Activated effector memory CD4-positive, alpha-beta T cell treated with Interleukin-2 at 50 U/mL for 16 hours (primary cell): ENCODE measurements around the gene CAMK1D.

Experiments
- DNase-seq: peaks from one replicate; pipeline ENCODE4 v3.0.0-alpha.2; 2020

CAMK1D gene

DNA sequence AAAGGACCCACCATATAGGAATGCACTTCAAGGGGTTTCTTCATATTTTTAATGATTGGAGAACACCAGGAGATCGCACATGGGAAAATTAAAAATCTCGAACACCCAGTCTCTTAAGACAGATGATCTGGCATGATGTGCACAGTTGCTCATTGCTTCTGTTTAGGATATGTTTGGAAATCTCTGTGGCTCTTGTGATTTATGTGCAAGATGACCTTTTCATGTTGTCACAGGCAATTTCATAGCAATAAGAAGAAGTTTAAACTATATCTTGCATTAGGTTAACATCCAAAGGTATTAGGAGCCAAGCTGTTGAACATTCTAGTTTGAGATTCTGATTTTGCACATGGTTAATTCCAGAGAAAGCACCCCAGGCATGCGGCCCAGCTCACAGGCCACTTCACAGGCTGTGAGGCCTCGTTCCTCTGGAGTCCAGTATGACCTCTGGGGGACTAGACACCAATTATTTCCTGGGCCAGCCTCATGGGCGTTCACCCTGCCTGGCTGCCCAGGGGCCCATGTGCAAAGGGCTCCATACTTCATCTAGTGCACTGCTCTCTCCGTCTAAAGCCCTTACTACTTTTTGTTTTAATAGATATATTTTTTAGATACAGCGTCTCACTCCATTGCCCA, 28.4 kb downstream of the CAMK1D start:
- DNase-seq, result no peak

DNA sequence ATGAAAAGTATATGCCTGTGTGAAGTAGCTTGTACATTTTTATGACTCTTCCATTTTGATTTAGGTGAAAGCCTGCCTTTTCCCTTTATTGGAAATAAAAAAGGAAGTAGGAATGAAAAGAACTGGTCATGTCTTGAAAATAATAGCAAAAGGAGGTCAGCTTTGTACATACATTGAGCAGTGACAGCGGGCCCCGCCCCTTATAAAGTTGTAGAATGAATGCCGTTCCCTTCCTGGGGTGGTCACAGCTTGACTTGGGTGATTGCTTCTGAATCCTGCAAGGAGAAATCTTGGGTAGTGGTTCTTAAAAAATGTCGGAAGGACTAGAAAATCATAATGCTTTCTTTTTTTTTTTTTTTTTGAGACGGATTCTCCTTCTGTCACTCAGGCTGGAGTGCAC, 31.7 kb downstream of the CAMK1D start:
- DNase-seq, result no peak

DNA sequence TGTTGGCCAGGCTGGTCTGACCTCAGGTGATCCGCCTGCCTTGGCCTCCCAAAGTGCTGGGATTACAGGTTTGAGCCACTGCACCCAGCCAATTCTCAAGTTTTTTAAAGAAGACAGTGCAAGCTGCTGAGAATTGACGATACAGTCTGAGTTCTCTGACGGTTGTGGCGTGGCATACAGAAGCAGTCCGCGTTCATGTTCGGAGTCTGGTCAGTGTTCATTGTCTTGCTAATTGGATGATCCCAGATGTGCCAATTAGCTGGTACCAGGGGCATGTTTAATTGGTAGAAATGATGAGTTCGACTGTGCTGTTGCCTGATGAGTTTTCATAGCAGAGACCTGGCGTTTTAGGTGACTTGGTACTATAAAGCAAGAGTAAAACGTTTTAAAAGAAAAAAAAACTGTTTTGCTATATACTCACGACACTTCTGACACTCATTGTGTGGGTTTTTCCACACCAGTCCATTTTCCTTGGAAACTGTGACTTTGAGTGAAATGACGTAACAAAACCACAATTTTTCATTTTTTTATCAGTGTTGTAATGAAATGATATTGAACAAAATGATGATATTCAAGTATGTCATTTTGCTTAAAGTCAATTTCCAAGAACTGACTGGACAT, 32.3 kb downstream of the CAMK1D start:
- no peak for DNase-seq

DNA sequence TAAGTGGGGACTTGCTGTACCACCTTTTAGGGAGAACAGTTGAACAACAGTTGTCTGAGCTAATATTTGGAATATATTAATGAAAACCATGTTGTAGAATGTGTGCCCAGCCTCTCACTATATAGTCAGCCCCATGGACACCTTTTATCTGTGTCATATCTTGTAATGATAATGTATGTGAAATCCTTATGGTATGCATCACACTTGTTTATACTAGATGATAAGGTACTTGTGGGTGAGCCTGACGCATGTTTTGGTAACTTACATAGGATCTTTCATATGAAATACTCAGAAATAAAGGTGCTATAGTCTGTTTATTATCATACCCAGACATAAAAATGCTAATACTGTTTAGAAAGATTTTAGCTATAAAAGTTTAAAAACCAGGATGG, 32.8 kb downstream of the CAMK1D start:
- DNase-seq, result no peak

DNA sequence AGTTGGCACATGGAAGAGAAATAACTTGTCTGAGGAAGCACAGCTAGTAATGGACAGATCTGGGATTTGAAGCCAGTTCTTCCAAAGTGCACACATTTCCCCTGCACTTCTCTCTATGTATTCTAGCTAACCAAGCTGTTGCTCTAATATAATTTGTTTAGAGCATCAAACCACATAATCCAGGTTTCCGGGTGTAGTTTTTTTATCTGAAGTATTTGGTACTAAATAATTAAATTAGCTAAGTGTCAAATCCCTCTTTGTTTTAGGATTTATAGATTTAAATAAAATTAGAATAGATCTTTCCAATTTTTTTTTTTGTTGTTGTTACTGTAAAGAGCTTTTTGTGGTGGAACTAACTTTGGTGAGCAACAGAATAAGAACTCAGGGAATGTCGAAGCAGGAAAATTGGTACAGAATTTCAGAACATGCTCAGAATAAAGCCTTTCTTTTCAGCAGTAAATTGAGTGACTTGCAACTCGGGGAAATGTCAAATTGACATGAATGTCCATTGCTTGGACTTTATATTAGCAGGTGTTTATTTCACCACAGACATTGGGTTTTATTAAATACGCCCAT, 33.7 kb downstream of the CAMK1D start:
- DNase-seq, result no peak

DNA sequence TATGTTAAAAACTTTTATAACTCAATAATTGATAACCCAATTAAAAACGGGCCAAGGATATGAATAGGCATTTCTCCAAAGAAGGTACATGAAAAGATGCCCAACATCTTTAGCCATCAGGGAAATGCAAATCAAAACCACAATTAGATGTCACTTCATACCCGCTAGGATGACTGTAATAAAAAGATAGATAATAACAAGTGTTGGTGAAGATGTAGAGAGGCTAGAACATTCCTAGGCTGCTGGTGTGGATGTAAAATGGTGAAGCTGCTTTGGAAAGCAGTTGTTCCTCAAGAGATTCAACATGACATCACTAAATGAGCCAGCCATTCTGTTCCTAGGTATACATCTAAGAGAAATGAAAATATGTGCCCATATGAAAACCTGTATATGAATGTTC, 35.6 kb downstream of the CAMK1D start:
- DNase-seq, result no peak

DNA sequence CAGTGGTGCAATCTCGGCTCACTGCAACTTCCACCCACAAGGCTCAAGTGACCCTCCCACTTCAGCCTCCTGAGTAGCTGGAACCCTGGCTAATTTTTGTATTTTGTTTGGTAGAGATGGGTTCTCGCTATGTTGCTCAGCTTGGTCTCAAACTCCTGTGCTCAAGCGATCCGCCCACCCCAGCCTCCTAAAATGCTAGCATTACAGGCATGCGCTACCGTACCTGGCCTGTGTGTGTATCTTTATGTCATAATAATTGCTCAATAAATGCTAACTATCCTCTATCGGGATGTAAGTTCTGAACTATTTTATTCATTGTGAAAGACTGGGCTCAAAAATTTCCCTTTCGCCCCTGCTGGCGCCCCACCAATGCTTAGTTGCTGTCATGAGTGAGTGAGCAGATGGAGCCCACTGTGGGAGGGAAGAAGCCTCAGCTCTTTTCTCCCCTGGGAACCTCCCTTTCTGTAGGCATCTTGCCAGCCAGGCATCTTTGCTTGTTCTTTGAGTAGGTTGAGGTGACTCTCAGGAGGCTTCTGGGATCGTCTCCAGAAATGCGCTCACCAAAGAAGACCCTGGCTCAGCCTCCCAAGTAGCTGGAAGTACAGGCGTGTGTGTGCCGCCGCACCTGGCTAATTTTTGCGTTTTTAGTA, 38.3 kb downstream of the CAMK1D start:
- no peak for DNase-seq

DNA sequence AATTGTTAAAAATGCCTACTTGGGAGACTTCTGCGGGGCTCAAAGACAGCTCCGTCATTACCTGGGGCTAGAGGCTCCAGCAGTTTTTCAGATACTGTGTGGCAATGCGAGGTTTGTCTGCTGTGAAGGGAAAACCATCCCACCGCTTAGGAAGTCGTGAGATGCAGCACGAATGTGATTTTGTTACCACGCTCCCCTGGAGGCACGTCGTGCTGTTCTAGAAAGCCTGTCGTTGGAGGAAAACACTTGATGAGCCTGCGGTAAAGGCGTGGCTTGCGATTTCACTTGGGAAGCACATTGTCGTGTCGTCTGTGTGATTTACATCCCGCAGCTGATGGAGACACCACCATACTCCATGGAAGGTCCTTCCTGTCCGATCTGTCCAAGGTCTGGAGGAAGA, 39.3 kb downstream of the CAMK1D start:
- DNase-seq, result no peak

DNA sequence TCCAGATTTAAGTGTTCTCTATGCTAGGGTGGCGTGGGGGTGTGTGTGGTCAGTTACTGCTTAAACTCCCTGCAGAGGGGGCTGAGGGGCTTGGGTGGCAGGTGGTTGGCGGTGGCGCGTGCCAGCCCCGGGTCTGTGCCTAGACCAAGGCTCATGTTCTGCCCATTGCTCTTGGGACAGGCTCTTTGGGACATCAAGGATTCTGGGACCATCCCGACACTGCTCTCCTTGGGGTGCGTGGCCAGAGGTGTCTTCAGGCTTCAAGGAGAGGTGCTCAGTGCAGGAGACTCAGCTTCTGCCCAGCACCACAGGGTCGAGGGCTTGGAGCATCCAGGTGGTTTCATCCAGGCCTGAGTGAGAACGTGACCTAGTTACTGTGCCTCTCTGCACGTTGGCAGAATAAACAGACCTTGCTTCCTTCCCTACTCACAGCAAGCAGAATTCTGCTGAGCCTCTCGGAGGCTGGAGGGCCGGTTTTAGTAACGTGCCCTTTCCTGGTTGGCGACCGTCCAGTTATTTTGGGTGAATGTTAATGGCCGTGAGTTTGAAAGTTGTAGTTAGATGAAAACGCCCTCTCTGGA, 39.9 kb downstream of the CAMK1D start:
- DNase-seq, result no peak

DNA sequence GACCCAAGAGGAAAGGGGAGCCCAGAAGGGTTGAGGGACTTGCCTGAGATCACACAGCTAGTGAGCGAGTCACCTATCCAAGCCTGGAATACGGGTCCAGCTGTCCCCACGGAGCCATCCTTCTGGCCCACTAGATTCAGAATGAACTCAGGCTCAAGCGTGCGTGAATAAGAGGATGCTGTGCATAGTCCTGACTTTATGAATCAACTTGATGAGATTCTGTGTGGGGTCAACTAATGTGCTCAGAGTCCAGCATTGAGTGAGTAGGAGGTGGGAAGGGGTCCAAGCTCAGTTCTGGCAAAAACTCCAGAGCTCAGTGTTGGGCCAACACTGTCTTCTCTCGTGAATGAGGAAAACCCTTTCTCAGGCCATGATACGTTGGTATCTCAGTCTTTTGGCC, 41.4 kb downstream of the CAMK1D start:
- DNase-seq, result no peak

DNA sequence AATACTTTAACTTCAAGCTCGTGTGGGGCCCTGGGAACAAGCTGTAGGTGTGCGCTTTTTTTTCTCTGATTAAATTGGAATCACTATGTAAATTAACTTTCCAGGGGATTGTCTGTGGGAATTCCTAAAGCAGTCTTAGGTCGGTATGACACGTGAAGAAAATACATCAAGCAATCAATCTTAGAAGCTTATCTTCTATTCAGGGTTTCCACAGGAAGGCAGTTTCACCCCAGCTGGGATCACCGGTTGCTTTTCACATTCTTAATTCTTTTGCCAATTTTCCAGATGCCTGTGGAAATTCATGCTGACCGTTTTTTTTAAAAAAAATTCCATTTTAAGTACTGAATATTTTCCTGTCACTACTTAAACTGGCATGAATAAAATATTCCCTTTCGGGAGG, 41.9 kb downstream of the CAMK1D start:
- DNase-seq, result no peak

DNA sequence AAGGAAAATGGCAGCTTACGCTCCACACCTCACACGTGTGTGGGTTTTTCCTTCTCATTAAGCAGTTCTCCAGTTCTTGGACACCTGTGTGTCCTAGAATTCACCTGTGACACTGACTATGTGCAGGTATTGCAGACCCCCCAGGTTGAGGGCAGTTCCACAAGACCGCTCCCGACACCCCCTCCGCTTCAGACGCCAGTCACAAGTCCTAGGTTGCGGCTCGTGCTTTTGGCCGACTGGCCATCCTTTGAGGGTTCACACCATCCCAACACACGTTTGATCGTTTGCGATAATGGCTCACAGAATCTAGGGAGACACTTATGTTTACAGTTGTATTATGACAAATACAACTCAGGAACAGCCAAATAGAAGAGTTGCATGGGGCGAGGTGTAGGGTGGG, 44.5 kb downstream of the CAMK1D start:
- no peak for DNase-seq

DNA sequence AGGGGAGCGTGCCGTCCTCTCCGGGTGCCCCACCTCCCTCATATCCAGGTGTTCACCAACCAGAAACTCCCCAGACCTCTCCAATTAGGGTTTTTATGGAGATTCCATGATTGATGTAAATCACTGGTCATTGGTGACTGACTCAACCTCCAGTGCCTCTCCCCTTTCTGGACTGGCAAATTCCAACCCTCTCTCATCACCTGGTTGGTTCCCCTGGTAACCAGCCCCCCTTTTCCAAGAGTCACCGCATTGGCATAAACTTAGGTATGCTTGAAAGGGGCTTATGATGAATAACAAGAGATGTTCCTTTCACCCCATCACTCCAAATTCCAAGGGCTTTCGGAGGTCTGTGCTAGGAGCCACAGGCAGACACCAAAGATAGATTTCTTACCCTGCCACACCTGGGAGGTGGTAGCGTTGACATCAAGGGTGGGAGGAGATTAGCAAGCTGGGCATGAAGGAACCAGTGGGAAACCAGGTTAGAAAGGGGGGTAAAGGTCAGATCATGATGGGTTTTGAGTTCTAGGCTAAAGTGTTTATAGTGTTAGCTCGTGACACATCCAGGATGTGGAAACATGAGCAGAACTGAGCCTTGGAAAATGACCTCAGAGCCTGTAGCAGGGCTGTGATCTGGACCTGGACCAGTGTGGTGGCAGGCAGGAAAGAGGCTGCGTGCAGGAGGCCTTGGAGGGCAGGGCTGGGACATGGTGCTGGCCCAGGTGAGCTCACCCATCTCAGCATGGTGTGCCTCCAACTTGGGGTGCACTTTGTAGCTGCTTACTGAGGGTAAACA, 45.1 kb downstream of the CAMK1D start:
- no peak for DNase-seq

DNA sequence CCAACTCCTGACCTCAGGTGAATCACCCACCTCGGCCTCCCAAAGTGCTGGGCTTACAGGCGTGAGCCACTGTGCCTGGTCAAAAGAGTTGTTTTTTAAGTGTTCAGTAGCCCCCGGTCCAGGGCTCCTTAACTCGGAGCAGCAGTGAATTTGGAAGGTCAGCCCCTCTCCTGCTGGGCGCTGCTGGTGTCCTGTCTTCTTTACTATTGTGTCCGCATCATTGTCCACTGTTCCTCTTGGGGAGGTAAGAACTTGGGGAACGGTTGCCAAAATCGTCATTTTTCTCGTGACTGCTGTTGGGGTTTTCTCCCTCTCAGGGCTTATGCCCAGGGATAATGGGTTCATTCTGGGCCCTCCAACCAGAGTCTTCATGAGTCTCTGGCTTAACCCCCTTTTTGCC, 46.7 kb downstream of the CAMK1D start:
- no peak for DNase-seq

DNA sequence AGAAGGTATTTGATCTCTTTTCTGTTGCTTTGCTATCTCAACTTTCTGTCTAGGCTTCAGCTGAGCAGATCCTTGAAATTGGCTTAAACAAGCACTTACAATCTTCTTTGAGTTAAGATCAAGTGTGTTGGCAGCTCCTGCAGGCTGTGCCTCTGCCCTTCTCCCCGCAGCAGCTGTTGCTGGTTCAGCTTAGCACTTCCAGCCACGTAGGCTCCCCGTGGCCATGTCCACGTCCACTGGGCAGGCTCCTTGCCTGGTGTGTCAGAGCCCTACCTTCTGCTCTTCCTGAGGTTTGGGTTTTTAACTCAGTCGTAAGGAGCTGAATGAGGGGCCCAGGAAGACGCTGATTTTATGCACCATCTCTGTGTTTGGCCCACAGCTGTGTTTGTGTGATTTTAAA, 47.2 kb downstream of the CAMK1D start:
- DNase-seq, result no peak

DNA sequence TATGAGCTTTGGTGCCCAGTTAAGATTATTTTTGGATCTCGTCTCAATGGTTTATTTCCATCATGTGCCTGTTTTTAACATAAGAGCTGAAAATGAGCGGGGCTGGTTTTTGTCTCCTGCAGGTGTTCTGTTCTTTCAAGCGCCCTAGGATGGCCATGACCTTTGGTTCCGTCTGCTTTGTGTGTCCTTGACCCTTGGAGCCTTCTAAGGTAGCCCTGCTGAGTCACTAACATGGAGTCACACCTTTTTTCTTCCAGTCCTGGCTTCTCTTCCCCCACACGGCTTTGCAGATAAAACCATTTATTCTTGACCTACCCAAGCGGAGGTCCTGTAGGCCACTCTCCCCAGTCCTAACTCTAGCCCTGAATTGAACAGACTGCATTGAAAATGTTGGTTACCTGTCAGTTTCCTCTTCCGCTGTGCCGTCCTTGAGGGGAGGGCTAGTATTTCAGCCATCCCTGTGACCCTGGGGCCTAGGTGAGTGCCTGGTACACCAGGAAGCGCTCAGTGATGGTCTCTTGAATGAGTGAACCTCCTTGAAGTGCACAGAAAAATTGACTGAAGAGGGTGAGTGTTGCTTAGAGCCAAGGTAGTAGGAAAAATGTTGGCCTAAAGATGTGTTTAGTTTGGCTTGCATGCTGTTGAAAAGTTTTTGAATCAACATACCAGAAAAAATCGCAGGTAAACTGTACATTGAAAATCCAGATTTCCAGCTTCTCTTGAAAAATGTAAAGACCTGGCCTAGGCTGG, 48.0 kb downstream of the CAMK1D start:
- no peak for DNase-seq

DNA sequence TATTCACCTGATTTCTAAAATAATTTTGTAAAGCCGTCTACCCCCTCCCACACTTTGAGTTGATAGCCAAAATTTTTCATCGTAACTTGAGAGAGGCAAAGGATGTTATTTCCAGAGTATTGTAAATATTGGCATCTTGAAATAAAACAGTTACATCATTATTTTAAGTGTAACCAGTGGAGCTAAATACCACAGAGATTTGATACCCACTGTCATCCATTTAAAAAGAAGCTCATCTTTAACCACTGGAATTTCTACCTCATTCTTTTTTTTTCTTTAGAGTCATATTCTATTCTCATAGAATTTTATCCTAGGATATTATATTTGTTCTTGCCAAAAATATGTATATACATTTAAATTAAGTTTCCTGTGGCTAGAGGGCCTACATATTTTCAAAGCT, 48.6 kb downstream of the CAMK1D start:
- DNase-seq, result no peak

DNA sequence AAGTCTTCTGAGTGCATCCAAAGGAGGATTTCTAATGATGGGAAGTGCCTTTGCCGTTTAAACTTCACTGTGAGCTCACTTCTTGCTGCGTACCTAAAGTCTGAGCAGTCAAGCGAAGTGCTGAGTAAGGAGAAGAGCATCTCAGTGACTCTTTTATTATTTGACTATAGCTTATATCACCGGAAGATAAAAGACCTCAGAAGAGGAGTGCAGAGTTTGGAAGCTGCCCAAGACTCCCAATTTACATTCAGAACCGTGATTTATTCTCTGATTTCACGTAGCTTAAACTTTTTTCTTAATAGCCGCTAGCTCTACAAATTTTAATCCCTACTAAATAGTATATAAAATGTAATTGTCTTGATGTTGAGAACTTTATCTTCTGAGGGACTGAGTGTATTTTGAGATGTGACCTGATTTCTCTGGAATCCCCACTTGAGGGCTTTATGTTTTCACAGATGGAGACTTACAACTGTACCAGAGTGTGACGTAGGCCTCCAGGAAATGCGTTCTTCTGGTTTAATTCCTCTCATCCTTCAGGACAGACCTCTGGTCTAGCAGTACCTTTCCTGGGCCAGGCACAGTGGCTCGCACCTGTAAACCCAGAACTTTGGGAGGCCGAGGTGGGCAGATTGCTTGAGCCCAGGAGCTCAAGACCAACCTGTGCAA, 51.1 kb downstream of the CAMK1D start:
- no peak for DNase-seq

DNA sequence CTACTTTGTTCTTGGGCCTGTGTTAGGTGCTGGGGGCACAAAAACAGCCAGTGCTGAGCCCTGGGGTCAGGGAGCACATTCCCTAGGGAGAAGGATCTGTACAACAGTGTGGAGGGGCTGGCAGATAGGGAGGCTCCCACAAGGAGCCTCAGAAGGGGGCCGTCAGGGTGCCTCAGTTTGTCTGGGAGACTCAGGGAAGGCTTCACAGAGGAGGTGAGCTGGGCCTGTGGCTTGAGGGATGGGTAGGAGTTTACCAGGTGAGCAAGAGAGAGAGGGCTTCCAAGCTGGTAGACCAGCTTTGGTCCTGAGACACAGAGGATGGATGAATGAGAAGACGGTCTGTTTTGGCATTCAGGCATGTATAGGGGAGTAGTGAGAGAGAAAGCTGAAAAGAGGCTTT, 52.1 kb downstream of the CAMK1D start:
- DNase-seq, result no peak

DNA sequence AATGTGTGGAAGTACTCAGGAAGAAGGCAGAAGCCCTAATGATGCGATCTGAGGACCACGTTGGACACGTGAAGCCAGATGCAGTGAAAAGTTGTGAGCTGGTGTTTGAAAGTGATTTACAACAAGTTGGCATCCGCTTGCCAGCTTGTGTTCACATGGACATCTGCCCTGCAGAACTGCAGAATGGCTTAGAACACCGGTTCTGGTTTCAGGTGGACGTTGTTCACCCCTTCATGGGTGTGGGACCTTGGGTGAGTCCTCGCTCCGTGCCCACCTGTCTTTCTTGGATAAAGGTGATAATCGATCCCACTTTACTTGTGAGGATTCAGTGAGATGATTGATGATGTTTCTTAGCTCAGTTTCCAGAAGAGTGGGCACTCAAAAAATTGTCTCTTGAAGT, 53.8 kb downstream of the CAMK1D start:
- DNase-seq, result no peak

DNA sequence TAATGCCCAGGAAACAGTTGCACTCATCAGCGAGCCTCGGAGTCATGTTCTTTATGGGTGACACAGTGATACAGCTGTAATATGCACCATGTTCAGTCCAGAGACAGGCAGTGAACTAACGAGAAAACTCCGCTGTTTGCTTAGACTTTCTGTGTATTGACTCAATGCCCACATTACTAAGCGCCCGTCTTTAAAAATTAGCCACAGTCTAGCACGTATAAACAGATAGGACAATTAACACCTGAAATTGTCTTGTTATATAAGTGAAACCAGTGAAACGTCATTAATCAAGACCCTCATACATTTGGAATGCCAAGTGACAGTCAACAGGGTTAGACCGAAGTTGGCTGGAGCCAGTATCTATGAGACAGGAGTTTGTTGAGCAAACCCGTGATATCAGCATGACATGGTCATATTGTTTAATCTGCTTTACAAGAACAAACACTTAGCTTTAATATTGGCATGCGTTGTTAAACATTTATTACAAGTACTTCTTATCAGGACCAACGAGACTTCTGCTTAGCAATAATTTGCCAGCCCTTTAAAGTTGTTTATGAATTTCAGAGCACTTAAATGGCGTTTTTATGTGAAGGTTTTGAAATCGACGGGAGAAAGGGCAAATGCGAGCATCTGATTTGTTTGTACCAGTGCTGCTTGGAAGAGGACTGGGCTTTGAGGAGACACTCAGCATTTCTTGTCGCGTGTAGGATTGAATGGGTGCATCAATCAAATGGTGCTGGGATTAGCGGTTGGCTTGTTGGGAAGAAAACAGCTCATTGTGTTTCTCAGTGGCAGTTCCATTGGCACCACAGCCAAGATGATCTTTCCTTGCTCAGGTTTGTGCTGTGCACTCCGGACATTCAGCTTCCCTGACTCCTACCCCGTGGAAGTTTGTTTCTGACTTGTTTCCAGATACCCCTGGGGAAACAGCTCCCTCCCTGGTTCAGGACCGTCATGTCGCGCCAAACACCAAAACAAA, 56.3 kb downstream of the CAMK1D start:
- no peak for DNase-seq
